HepG2 (cell line): ENCODE measurements around the gene NT5DC4. TPM values are rescaled to one million over a fixed set of nuclear protein-coding genes. Genes with fewer than 3 reads are reported as not detected.

Experiments
- ETV5 ChIP-seq: IDR thresholded peaks from 2 replicates; pipeline ENCODE4 v1.6.1; 2018; ENCODE audit warnings: missing biosample characterization, missing genetic modification reagents, inconsistent platforms, borderline replicate concordance
- KAT8 ChIP-seq: IDR thresholded peaks from 2 replicates; pipeline ENCODE4 v1.6.1; 2016; ENCODE audit warnings: missing genetic modification reagents, missing compliant biosample characterization
- LCORL ChIP-seq, 2 experiments: fragments of 450-650 bp in 1 of 2; sonication (generic) in 1 of 2; formaldehyde crosslinking in 1 of 2; IDR thresholded peaks; 2 replicates each; pipeline versions ENCODE4 v1.5.0 to v1.6.1; 2017 to 2020; ENCODE audit warnings: antibody characterized with exemption in 1 of 2, missing genetic modification reagents in 1 of 2
- ONECUT2 ChIP-seq: sonication (generic); formaldehyde crosslinking; IDR thresholded peaks from 2 replicates; pipeline ENCODE4 v1.4.0; 2020; ENCODE audit warnings: missing genetic modification reagents
- RFXAP ChIP-seq: sonication (generic); formaldehyde crosslinking; IDR thresholded peaks from 2 replicates; pipeline ENCODE4 v1.4.0; 2020; ENCODE audit warnings: missing genetic modification reagents, borderline replicate concordance
- SOX13 ChIP-seq, 3 experiments: fragments of 450-650 bp in 1 of 3; sonication (generic) in 1 of 3; formaldehyde crosslinking in 1 of 3; IDR thresholded peaks in 2 of 3; conservative IDR thresholded peaks in 1 of 3; 2 replicates each; pipeline versions ENCODE4 v1.5.0 to v1.6.1; 2016 to 2020; ENCODE audit warnings: antibody characterized with exemption in 1 of 3, mild to moderate bottlenecking in 1 of 3, missing compliant biosample characterization in 1 of 3, missing genetic modification reagents in 1 of 3, moderate library complexity in 1 of 3
- TRIM24 ChIP-seq: sonication (generic); formaldehyde crosslinking; IDR thresholded peaks from 2 replicates; pipeline ENCODE4 v1.8.0; 2022; ENCODE audit warnings: mild to moderate bottlenecking, missing genetic modification reagents
- ZNF180 ChIP-seq: sonication (generic); formaldehyde crosslinking; IDR thresholded peaks from 2 replicates; pipeline ENCODE4 v1.4.0; 2020; ENCODE audit warnings: low read depth, missing genetic modification reagents, borderline replicate concordance
- ZNF20 ChIP-seq: sonication (generic); formaldehyde crosslinking; IDR thresholded peaks from 2 replicates; pipeline ENCODE4 v1.4.0; 2020; ENCODE audit warnings: mild to moderate bottlenecking, moderate library complexity, missing genetic modification reagents
- polyA plus RNA-seq, 8 experiments: library from polyadenylated mRNA; depleted of rRNA in 3 of 8; stranded (reverse) in 7 of 8; unstranded in 1 of 8; fragments of >200 nt; fragmentation: Illumina TruSeq in 4 of 8; extraction: Trizol in 4 of 8; gene quantifications; 2 replicates each; pipeline versions ENCODE4 v1.2.1 to v1.2.3, GENCODE V29; 2011 to 2016; ENCODE audit warnings: low read depth in 4 of 8, missing spikeins in 1 of 8, mixed read lengths in 1 of 8; ENCODE audit not compliant: insufficient read depth in 1 of 8
- total RNA-seq, 5 experiments: library from RNA; depleted of rRNA; stranded (reverse); fragments of >200 nt; fragmentation: Illumina TruSeq; extraction: Trizol; gene quantifications; 2 replicates each; pipeline ENCODE4 v1.2.3, GENCODE V29; 2016; ENCODE audit warnings: low read depth in 1 of 5
- TF ChIP-seq, protein P1 (sequence below): sonication (generic); formaldehyde crosslinking; IDR thresholded peaks from 2 replicates; pipeline ENCODE4 v1.5.1; 2020; ENCODE audit warnings: missing genetic modification reagents, mild to moderate bottlenecking, borderline replicate concordance
- TF ChIP-seq, protein P2 (sequence below): sonication (generic); formaldehyde crosslinking; IDR thresholded peaks from 2 replicates; pipeline ENCODE4 v1.5.0; 2020; ENCODE audit warnings: missing genetic modification reagents
- TF ChIP-seq, protein P3 (sequence below): IDR thresholded peaks from 2 replicates; pipeline ENCODE4 v1.6.1; 2012; ENCODE audit warnings: low read depth, low read length, improper control_type of control experiment
- TF ChIP-seq, protein P4 (sequence below): sonication (generic); formaldehyde crosslinking; IDR thresholded peaks from 2 replicates; pipeline ENCODE4 v1.5.0; 2020; ENCODE audit warnings: mild to moderate bottlenecking, missing genetic modification reagents, borderline replicate concordance
- TF ChIP-seq, protein P5 (sequence below): sonication (generic); formaldehyde crosslinking; IDR thresholded peaks from 2 replicates; pipeline ENCODE4 v1.4.0; 2020; ENCODE audit warnings: missing genetic modification reagents

Gene NT5DC4
- total and polyA plus RNA-seq, 2 of the 13 experiments (the other 11 are each of a cell fraction or from before 2014, with no cell fraction given): 0.04 to 4.2 TPM

DNA sequence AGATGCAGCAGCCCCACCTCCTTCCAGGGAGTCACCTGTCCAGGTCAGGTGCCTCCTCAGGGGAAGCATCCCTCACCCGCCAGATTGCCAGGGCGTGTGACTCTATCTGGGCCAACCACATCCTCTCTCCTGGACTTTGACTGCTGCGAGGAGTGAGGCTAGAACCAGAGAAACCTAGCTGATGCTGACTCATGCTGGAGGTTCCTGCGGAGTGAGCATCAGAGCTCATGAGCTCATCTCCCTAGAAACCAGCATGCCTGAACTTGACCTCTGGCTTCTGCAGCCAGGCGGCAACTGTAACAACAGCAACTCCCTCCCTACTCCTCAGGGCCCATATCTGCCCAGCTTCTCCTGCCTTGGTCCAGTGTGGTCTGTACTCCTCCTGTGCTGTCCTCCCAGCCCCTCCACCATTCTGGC is 28.3 kb upstream of the NT5DC4 start (continued):
- peak; percentile 33; the same call in 1 of the 2 replicates for TF ChIP-seq KAT8
- TF ChIP-seq, protein P1, sequence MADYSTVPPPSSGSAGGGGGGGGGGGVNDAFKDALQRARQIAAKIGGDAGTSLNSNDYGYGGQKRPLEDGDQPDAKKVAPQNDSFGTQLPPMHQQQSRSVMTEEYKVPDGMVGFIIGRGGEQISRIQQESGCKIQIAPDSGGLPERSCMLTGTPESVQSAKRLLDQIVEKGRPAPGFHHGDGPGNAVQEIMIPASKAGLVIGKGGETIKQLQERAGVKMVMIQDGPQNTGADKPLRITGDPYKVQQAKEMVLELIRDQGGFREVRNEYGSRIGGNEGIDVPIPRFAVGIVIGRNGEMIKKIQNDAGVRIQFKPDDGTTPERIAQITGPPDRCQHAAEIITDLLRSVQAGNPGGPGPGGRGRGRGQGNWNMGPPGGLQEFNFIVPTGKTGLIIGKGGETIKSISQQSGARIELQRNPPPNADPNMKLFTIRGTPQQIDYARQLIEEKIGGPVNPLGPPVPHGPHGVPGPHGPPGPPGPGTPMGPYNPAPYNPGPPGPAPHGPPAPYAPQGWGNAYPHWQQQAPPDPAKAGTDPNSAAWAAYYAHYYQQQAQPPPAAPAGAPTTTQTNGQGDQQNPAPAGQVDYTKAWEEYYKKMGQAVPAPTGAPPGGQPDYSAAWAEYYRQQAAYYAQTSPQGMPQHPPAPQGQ: no peak
- TF ChIP-seq ZNF20 (CRISPR knock-in tag): no peak
- TF ChIP-seq ETV5 (CRISPR knock-in tag): peak; percentile 81; the same call in 1 of the 2 replicates
- TF ChIP-seq, protein P2, sequence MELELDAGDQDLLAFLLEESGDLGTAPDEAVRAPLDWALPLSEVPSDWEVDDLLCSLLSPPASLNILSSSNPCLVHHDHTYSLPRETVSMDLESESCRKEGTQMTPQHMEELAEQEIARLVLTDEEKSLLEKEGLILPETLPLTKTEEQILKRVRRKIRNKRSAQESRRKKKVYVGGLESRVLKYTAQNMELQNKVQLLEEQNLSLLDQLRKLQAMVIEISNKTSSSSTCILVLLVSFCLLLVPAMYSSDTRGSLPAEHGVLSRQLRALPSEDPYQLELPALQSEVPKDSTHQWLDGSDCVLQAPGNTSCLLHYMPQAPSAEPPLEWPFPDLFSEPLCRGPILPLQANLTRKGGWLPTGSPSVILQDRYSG: no peak
- TF ChIP-seq LCORL (IDR thresholded peaks at IDR 0.05): no peak
- TF ChIP-seq LCORL (CRISPR knock-in tag; IDR thresholded peaks at IDR 0.05): no peak
- TF ChIP-seq, protein P3, sequence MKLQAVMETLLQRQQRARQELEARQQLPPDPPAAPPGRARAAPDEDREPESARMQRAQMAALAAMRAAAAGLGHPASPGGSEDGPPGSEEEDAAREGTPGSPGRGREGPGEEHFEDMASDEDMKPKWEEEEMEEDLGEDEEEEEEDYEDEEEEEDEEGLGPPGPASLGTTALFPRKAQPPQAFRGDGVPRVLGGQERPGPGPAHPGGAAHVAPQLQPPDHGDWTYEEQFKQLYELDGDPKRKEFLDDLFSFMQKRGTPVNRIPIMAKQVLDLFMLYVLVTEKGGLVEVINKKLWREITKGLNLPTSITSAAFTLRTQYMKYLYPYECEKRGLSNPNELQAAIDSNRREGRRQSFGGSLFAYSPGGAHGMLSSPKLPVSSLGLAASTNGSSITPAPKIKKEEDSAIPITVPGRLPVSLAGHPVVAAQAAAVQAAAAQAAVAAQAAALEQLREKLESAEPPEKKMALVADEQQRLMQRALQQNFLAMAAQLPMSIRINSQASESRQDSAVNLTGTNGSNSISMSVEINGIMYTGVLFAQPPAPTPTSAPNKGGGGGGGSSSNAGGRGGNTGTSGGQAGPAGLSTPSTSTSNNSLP: no peak
- TF ChIP-seq ZNF180 (CRISPR knock-in tag): no peak
- TF ChIP-seq TRIM24: no peak
- TF ChIP-seq ONECUT2 (CRISPR knock-in tag): no peak
- TF ChIP-seq, protein P4, sequence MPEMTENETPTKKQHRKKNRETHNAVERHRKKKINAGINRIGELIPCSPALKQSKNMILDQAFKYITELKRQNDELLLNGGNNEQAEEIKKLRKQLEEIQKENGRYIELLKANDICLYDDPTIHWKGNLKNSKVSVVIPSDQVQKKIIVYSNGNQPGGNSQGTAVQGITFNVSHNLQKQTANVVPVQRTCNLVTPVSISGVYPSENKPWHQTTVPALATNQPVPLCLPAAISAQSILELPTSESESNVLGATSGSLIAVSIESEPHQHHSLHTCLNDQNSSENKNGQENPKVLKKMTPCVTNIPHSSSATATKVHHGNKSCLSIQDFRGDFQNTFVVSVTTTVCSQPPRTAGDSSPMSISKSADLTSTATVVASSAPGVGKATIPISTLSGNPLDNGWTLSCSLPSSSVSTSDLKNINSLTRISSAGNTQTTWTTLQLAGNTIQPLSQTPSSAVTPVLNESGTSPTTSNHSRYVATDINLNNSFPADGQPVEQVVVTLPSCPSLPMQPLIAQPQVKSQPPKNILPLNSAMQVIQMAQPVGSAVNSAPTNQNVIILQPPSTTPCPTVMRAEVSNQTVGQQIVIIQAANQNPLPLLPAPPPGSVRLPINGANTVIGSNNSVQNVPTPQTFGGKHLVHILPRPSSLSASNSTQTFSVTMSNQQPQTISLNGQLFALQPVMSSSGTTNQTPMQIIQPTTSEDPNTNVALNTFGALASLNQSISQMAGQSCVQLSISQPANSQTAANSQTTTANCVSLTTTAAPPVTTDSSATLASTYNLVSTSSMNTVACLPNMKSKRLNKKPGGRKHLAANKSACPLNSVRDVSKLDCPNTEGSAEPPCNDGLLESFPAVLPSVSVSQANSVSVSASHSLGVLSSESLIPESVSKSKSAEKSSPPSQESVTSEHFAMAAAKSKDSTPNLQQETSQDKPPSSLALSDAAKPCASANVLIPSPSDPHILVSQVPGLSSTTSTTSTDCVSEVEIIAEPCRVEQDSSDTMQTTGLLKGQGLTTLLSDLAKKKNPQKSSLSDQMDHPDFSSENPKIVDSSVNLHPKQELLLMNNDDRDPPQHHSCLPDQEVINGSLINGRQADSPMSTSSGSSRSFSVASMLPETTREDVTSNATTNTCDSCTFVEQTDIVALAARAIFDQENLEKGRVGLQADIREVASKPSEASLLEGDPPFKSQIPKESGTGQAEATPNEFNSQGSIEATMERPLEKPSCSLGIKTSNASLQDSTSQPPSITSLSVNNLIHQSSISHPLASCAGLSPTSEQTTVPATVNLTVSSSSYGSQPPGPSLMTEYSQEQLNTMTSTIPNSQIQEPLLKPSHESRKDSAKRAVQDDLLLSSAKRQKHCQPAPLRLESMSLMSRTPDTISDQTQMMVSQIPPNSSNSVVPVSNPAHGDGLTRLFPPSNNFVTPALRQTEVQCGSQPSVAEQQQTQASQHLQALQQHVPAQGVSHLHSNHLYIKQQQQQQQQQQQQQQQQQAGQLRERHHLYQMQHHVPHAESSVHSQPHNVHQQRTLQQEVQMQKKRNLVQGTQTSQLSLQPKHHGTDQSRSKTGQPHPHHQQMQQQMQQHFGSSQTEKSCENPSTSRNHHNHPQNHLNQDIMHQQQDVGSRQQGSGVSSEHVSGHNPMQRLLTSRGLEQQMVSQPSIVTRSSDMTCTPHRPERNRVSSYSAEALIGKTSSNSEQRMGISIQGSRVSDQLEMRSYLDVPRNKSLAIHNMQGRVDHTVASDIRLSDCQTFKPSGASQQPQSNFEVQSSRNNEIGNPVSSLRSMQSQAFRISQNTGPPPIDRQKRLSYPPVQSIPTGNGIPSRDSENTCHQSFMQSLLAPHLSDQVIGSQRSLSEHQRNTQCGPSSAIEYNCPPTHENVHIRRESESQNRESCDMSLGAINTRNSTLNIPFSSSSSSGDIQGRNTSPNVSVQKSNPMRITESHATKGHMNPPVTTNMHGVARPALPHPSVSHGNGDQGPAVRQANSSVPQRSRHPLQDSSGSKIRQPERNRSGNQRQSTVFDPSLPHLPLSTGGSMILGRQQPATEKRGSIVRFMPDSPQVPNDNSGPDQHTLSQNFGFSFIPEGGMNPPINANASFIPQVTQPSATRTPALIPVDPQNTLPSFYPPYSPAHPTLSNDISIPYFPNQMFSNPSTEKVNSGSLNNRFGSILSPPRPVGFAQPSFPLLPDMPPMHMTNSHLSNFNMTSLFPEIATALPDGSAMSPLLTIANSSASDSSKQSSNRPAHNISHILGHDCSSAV (CRISPR knock-in tag): no peak
- no peak for TF ChIP-seq SOX13 (IDR thresholded peaks at IDR 0.05)
- TF ChIP-seq SOX13 (CRISPR knock-in tag; conservative IDR thresholded peaks at IDR 0.05 in 1 of 2, IDR thresholded peaks at IDR 0.05 in 1 of 2): peak in 1 of 2 experiments; percentile 52; a peak in 1 of 4 replicates
- 0 out of 2 replicates have a peak, but pooled peaks have one; percentile 65 for TF ChIP-seq RFXAP (CRISPR knock-in tag)
- TF ChIP-seq, protein P5, sequence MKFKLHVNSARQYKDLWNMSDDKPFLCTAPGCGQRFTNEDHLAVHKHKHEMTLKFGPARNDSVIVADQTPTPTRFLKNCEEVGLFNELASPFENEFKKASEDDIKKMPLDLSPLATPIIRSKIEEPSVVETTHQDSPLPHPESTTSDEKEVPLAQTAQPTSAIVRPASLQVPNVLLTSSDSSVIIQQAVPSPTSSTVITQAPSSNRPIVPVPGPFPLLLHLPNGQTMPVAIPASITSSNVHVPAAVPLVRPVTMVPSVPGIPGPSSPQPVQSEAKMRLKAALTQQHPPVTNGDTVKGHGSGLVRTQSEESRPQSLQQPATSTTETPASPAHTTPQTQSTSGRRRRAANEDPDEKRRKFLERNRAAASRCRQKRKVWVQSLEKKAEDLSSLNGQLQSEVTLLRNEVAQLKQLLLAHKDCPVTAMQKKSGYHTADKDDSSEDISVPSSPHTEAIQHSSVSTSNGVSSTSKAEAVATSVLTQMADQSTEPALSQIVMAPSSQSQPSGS (CRISPR knock-in tag): peak; percentile 75
